Epithelial cell of esophagus (primary cell): Measurements from ENCODE around the gene IQCM.

Source experiments
- DNase-seq: peaks from one replicate; pipeline ENCODE4 v3.0.0; 2010; ENCODE audit warnings: low read depth
- H3K4me3 ChIP-seq: 2 replicates; pipeline ENCODE4 v1.5.1; 2011; ENCODE audit warnings: mild to moderate bottlenecking, low read length, control low read depth
- CTCF ChIP-seq: IDR thresholded peaks from 2 replicates; pipeline ENCODE4 v1.5.1; 2011; ENCODE audit warnings: low read depth, mild to moderate bottlenecking, low read length, control low read depth, inconsistent platforms; ENCODE audit not compliant: insufficient read depth; ENCODE audit errors: missing control alignments

Gene IQCM

GRCh38 chr4:149785696-149786431, 29.8 kb downstream of the IQCM start:
- no peak for DNase-seq
- no peak overlapping the region for H3K4me3 ChIP-seq
- TF ChIP-seq CTCF = no peak

- no peak overlapping the region for H3K4me3 ChIP-seq
- peak; percentile 80 for DNase-seq
- TF ChIP-seq CTCF = no peak
These were observed 31.6 kb downstream of the IQCM start for GRCh38 chr4:149784018-149784417.

GRCh38 chr4:149781150-149781549, 34.5 kb downstream of the IQCM start:
- no peak for TF ChIP-seq CTCF
- no peak overlapping the region for H3K4me3 ChIP-seq
- peak; percentile 76 for DNase-seq

- DNase-seq = no peak
- no peak overlapping the region for H3K4me3 ChIP-seq
- TF ChIP-seq CTCF = no peak
These were observed 47.2 kb downstream of the IQCM start for GRCh38 chr4:149768477-149768876.

GRCh38 chr4:149766135-149766534, 49.5 kb downstream of the IQCM start:
- H3K4me3 ChIP-seq = no peak overlapping the region
- peak; percentile 14 for DNase-seq
- no peak for TF ChIP-seq CTCF

- H3K4me3 ChIP-seq = no peak overlapping the region
- DNase-seq = peak; percentile 63
These were observed 50.0 kb downstream of the IQCM start for GRCh38 chr4:149765630-149766029.

More at GRCh38 chr4:149765630-149766029, 50.0 kb downstream of the IQCM start:
- no peak for TF ChIP-seq CTCF
